Fibroblast of pulmonary artery (primary cell): Measurements from ENCODE around the gene ACTRT2.

Source experiments
- DNase-seq: peaks from one replicate; pipeline ENCODE4 v3.0.0-alpha.2; 2010; ENCODE audit warnings: low read depth
- H3K4me3 ChIP-seq: replicated peaks from 2 replicates; pipeline ENCODE4 v1.5.1; 2011; ENCODE audit warnings: low read depth, mild to moderate bottlenecking, control low read depth, low read length, moderate library complexity
- TF ChIP-seq, protein P1 (sequence below): IDR thresholded peaks from 2 replicates; pipeline ENCODE4 v1.5.1; 2011; ENCODE audit warnings: mild to moderate bottlenecking, control low read depth, low read length, inconsistent platforms; ENCODE audit errors: missing control alignments

Gene ACTRT2

DNA sequence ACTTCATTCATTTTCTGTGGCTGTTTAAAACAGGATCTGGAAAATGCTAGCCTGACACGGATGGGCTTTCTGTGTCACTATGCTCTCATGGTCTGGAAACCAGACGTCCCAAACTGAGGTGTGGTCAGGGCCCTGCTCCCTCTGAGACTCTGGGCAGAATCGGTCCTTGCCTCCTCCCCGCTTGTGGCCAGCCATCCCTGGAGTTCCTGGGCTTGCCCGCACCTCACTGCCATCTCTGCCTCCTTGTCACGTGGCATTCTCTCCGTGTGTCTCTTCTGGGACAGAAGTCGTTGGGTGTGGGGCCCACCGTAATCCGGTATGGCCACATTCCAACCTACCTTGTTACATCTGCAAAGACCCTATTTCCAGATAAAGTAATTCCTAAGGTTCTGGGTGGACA, 10.1 kb upstream of the ACTRT2 start:
- DNase-seq = no peak
- TF ChIP-seq, protein P1, sequence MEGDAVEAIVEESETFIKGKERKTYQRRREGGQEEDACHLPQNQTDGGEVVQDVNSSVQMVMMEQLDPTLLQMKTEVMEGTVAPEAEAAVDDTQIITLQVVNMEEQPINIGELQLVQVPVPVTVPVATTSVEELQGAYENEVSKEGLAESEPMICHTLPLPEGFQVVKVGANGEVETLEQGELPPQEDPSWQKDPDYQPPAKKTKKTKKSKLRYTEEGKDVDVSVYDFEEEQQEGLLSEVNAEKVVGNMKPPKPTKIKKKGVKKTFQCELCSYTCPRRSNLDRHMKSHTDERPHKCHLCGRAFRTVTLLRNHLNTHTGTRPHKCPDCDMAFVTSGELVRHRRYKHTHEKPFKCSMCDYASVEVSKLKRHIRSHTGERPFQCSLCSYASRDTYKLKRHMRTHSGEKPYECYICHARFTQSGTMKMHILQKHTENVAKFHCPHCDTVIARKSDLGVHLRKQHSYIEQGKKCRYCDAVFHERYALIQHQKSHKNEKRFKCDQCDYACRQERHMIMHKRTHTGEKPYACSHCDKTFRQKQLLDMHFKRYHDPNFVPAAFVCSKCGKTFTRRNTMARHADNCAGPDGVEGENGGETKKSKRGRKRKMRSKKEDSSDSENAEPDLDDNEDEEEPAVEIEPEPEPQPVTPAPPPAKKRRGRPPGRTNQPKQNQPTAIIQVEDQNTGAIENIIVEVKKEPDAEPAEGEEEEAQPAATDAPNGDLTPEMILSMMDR = no peak
- no peak overlapping the region for H3K4me3 ChIP-seq

DNA sequence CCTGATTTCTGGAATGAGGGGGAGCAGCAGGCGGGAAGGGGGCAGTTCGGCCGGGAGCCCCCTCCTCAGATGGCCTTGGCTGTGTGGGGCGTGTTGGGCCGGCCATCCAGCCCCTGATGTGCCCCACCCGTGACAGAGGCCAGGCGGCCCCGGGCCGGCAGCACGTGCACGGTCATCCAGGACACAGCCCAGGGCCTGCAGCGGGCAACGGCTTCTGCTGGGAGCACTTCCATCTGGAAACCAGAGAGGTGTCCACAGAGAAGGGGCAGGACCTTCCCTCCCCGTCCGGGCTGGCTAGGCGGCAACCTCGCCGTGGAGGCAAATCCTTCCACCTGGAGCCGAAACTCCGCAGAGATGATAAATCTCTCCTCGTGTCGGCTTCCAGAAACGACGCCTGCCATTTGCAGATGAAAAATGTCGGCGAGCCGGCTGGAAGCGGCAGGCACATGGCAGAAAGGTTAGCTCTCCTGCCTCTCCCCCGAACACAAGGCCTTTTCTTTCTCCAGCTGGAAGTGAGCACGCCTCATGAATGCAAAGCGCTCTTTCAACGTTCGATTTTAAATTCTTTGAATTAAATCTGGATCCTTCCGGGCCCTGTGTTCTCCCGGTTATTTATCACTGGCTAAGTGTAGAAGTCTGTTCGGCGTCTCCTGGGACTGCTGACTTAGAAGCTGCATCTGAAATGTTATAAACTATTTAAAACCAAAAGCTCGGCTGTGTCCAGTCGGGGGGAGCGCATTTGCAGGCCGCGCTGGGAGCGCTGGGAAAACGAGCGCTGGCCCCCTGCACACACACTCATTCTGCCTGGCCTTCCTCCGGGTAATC, 9.4 kb upstream of the ACTRT2 start:
- TF ChIP-seq, protein P1 = no peak
- H3K4me3 ChIP-seq = no peak overlapping the region
- DNase-seq = no peak

DNA sequence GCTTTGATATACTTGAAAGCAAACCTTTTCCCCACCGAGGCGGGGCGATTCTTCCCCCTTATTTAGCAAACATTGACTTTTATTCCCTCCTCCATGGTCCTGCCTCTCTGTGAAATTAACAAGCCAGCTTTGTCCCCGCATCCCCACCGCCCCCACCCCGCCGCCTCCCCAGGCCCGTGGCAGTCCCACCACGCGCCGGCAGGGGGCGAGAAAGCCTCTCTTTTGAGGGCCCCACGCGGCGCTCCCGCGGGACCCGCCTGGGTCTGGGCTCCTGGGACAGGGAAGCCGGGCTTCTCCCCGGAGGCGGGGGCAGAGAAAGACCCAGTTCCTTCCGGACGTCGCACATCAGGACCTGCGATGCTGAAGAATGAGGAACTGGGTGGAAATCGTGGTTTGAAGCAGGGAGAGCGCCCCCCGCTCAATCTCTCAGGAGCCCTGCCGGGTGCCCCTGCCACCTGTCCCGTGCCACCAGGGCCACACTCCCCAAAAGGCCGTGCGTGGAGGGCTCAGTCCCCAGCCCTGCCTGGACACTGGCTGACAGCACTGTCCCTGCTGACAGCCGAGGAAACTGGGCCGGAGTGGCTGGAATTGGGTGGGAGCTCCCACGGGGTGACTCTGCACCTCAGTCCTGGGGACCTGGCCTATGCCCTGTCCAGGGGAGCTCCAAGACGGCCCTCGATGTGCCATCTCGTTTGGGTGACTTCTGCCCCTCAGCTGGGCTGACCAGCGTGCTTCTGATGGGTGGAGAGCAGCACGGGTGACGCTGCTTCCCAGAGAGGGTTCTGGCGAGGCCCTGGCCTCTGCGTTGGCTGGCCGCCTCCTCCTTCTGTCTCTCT, 8.6 kb upstream of the ACTRT2 start:
- DNase-seq = no peak
- TF ChIP-seq, protein P1 = peak; percentile 21
- no peak overlapping the region for H3K4me3 ChIP-seq

DNA sequence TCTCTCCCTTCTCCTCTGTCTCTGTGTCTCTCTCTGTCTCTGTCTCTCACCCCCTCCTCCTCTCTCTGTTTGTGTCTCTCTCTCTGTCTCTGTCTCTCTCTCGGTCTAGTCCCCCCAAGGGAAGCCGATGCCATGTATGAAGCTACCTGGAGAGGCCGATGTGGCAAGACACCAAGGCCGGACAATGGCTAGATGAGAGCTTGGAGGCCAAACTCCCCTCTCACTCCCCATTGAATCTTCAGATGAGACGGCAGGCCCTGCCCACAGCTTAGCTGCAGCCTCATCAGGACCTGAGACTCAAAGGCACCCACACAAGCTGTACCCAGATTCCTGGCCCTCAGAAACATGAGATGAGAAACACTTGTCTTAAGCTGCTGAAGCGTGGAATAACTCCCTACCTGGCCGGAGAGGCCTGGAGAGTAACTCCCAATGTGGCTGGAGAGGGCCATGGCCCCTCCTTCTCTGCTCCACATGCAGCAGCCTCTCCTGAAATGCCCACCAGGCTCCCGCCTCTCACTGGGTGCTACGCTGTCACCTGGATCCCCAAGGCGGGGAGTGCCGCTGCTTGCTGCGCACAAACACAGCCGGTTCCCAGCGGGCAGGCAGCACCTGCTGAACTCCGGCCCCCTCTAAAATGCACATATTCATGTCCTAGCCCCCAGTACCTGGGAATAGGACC, 7.8 kb upstream of the ACTRT2 start:
- DNase-seq = no peak
- TF ChIP-seq, protein P1 = no peak
- no peak overlapping the region for H3K4me3 ChIP-seq

DNA sequence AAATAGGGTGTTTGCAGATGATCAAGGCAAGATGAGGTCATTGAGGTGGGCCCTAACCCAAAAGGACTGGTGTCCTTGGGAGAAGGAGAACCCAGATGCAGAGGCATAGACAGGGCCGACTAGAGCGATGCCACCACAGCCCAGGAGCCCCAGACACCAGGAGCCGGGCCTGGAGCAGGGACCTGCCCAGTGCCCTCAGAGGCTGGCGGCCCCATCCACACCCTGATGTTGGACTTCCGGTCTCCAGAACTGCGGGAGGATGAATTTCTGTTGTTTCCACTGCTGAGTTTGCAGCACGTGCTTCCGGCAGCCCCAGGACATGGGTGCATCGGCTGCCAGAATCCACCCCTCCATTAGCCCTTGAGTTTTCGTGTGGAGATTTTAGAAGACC, 7.2 kb upstream of the ACTRT2 start:
- TF ChIP-seq, protein P1 = no peak
- no peak overlapping the region for H3K4me3 ChIP-seq
- DNase-seq = no peak

DNA sequence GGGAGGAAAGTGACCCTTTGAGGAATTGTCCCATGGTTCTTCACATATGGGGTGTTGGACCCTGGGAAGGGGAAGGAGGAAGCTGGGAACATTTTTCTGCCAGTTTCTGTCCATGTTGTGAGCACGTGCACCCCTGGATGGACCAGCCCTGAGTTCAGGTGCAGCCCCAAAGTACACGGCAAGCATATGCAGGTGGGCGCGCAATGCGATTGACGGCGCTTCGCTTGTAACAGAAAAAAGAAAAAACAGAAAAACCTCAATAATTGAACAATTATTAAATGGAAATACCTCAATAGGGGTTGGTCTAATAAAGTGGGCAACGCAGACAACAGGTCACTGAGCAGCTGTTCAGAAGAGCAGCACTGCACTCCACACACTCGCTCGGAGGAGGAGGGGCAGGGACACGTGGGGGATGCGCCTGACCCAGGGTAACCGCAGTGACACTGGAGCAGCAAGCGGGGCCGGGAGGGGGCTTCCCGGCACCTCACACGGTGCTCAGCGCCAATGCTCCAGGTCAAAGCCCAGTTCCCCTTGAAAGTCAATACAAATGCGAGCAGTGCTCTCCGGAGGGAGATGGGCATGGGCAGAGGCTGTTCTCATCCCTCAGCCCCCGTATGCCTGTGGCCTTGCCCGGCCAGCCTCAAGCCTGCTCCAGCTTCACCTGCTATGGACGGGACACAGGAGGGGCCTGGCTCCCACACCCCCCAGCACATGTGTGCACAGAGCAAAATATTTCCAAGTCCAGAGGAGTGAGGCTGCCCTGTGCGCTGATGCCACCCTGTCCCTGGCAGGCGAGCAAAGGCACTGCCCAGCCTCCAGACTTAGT, 6.6 kb upstream of the ACTRT2 start:
- TF ChIP-seq, protein P1 = no peak
- no peak for DNase-seq
- H3K4me3 ChIP-seq = no peak overlapping the region
